Measurements from ENCODE around the gene MYO15A. TPM values are rescaled to one million over a fixed set of nuclear protein-coding genes. Genes with fewer than 3 reads are reported as not detected.

MYO15A gene
- total and polyA plus RNA-seq, 2 experiments from 2014 or later = 2.4 to 2.8 TPM

DNA sequence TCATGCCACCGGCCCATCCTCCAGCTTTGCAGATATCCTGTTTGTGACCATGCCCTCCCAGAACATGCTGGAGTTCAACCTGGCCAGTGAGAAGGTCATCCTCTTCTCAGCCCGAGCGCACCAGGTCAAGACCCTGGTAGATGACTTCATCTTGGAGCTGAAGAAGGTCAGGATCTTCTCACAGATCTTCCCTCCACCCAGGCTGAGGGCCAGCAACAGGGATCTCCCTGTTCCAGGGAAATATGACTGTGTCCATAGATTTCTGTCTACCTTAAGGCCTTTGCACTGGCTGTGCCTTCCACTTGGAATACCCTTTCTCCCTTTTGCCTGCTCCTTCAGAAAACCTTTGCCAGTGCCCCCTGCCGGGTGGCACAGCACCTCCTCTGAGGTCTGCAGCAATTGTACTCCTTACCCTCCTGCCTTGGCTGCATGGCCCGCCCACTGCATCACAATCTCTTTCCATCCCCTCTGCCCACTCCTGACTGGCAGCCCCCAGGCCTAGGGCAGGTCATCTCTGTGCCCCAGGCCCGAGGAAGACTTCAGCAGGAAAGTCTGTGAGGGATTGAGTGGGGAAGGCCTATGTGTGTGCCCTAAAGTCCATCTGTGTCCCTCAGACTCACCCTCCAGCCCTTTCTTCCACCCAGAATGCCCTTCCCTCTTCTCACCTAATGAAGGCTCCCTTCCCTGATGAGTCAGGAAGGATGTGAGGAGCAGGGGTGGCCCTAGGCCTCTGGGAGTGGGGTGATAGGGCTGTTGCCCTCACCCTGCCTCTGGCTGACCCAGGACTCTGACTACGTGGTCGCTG is 47.8 kb downstream of the MYO15A start:
- Histone ChIP-seq H3K4me1 (ENCODE audit: insufficient read depth) (peaks cover 15% of the 10 kb centered on the region), H3K27me3 (no peaks in the 10 kb centered on the region), H3K4me3 (no peak overlapping the region), H3K9me3 (ENCODE audit: low read depth) (no peaks in the 10 kb centered on the region), H3K36me3 (replicated peaks; ENCODE audit: insufficient read depth, low read depth) (no peaks in the 10 kb centered on the region), H3K9me2 (replicated peaks; ENCODE audit: insufficient read depth) (no peaks in the 10 kb centered on the region), H3K27ac (no peak overlapping the region), H3K79me2 (no peaks in the 10 kb centered on the region), H4K20me1 (ENCODE audit: insufficient read depth, poor library complexity, severe bottlenecking) (no peaks in the 10 kb centered on the region), H3K4me2 (no peak overlapping the region), H2AFZ (no peak overlapping the region)
- 92% methylated on average over 8 of the region's 8 CpGs for WGBS (ENCODE audit: low lambda C conversion rate, missing lambda C conversion rate)
- no peak for DNase-seq (ENCODE audit: low spot score)
- no peak for TF ChIP-seq EZH2 (IDR thresholded peaks at IDR 0.05; ENCODE audit: borderline replicate concordance)
- TF ChIP-seq CTCF (IDR thresholded peaks at IDR 0.05; ENCODE audit: poor library complexity) = no peak
- no peak for TF ChIP-seq EZH2phosphoT487 (IDR thresholded peaks at IDR 0.05; ENCODE audit: low read depth, severe bottlenecking, unreplicated experiment)

- Histone ChIP-seq H3K27me3 (no peaks in the 10 kb centered on the region), H3K9me3 (ENCODE audit: low read depth) (no peaks in the 10 kb centered on the region), H3K4me1 (ENCODE audit: insufficient read depth) (peaks cover 15% of the 10 kb centered on the region), H3K9me2 (replicated peaks; ENCODE audit: insufficient read depth) (no peaks in the 10 kb centered on the region), H3K4me2 (no peak overlapping the region), H3K36me3 (replicated peaks; ENCODE audit: insufficient read depth, low read depth) (no peaks in the 10 kb centered on the region), H3K79me2 (no peaks in the 10 kb centered on the region), H4K20me1 (ENCODE audit: insufficient read depth, poor library complexity, severe bottlenecking) (no peaks in the 10 kb centered on the region), H2AFZ (no peak overlapping the region), H3K27ac (no peak overlapping the region), H3K4me3 (no peak overlapping the region)
- WGBS (ENCODE audit: low lambda C conversion rate, missing lambda C conversion rate) = 93% methylated on average over 9 of the region's 10 CpGs
- TF ChIP-seq EZH2 (IDR thresholded peaks at IDR 0.05; ENCODE audit: borderline replicate concordance) (no peak), EZH2phosphoT487 (IDR thresholded peaks at IDR 0.05; ENCODE audit: low read depth, severe bottlenecking, unreplicated experiment) (no peak), CTCF (IDR thresholded peaks at IDR 0.05; ENCODE audit: poor library complexity) (no peak)
- DNase-seq (ENCODE audit: low spot score) = no peak
Observed at GRCh38 chr17:18156976-18157280, 48.4 kb downstream of the MYO15A start.

- no peaks in the 10 kb centered on the region for H3K36me3 ChIP-seq (replicated peaks; ENCODE audit: insufficient read depth, low read depth)
- no peak for TF ChIP-seq CTCF (IDR thresholded peaks at IDR 0.05; ENCODE audit: poor library complexity)
- TF ChIP-seq EZH2 (IDR thresholded peaks at IDR 0.05; ENCODE audit: borderline replicate concordance) = no peak
- no peak for TF ChIP-seq EZH2phosphoT487 (IDR thresholded peaks at IDR 0.05; ENCODE audit: low read depth, severe bottlenecking, unreplicated experiment)
- H3K4me3 ChIP-seq = no peak overlapping the region
- 79% methylated on average over 20 of the region's 22 CpGs for WGBS (ENCODE audit: low lambda C conversion rate, missing lambda C conversion rate)
- H3K79me2 ChIP-seq = no peaks in the 10 kb centered on the region
- H3K4me2 ChIP-seq = peak overlapping the region; percentile 86
- H3K27me3 ChIP-seq = no peaks in the 10 kb centered on the region
- no peak overlapping the region for H3K27ac ChIP-seq
- H3K9me3 ChIP-seq (ENCODE audit: low read depth) = no peaks in the 10 kb centered on the region
- DNase-seq (ENCODE audit: low spot score) = no peak
- H3K9me2 ChIP-seq (replicated peaks; ENCODE audit: insufficient read depth) = no peaks in the 10 kb centered on the region
- no peaks in the 10 kb centered on the region for H4K20me1 ChIP-seq (ENCODE audit: insufficient read depth, poor library complexity, severe bottlenecking)
- H2AFZ ChIP-seq = peak overlapping the region; percentile 16
- peaks cover 15% of the 10 kb centered on the region for H3K4me1 ChIP-seq (ENCODE audit: insufficient read depth)
Observed at GRCh38 chr17:18157354-18157985, 48.9 kb downstream of the MYO15A start.

Measured in hepatocyte (in vitro differentiated cells).